ENCODE data around the gene ZNRD2. TPM values are rescaled to one million over a fixed set of nuclear protein-coding genes. Genes with fewer than 3 reads are reported as not detected.
"Not testable (repeated sequence)": the region's sequence is repeated elsewhere in the genome, so short reads cannot be mapped to it uniquely, and the experiment has no call there.

The ZNRD2 gene
- total RNA-seq, result 157 TPM

DNA sequence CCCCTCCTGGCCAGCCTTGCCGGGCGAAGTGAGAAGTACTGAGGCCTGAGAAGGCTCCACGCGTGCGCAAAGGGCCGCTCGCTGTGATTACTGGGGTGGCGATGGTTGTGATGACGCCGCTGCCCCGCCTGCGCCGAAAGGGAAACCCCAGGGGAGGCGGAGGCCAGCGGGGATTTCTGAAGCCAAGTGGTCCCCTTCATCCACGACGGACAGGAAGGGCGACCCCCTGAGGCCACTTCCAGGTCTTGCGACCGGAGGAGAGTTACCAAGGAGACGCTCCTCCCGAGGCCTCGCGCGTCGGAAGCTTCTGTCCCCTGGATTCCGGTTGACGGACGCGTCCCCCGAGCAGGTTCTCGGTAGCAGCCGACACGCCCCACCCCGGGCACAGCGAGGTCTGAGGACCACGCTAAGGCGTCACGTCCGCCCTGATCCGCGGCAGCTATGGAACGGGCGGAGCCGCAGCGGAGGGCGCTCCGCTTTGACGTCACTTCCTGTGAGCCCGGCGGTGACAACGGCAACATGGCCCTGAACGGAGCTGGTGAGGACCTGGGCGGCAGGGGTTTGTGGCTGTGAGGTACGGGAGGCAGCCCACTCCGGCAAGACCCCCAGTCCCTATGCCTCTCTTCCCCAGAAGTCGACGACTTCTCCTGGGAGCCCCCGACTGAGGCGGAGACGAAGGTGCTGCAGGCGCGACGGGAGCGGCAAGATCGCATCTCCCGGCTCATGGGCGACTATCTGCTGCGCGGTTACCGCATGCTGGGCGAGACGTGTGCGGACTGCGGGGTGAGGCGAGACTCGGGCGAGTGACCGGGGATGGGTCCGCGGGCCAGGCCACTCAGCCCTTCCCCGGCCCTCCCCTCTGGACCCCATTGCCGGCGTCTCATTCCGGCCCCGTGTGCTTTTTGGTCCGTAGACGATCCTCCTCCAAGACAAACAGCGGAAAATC is at the start of gene ZNRD2:
Gene ZNRD2 (plus strand): TSS at position 505 of the 946 bp plus-strand sequence. CDS start 15 bp downstream, at position 520.
- Histone ChIP-seq H3K36me3 (no peaks in the 10 kb centered on the region), H3K4me3 (peak within 1 kb of the TSS; percentile 95 to 98), H3K4me1 (peaks cover 30 to 56% of the 10 kb centered on the region in 2 donors), H3K9me3 (no peaks in the 10 kb centered on the region), H3K27me3 (no peaks in the 10 kb centered on the region), H3K27ac (peak within 1 kb of the TSS; percentile 90 to 99)
- intact Hi-C loops (cut with DNase I), result loop anchor here (1.0 to 5.0 kb wide), 3 partner anchors 12 to 188 kb away; partner anchors contain the start of genes LTBP3 and SLC25A45
- TF ChIP-seq CTCF (IDR thresholded peaks at IDR 0.05), result peak; percentile 37 to 46 (median 45)
- DNase-seq (ENCODE audit: low spot score in 2 of 2), result peak; percentile 95 to 99

DNA sequence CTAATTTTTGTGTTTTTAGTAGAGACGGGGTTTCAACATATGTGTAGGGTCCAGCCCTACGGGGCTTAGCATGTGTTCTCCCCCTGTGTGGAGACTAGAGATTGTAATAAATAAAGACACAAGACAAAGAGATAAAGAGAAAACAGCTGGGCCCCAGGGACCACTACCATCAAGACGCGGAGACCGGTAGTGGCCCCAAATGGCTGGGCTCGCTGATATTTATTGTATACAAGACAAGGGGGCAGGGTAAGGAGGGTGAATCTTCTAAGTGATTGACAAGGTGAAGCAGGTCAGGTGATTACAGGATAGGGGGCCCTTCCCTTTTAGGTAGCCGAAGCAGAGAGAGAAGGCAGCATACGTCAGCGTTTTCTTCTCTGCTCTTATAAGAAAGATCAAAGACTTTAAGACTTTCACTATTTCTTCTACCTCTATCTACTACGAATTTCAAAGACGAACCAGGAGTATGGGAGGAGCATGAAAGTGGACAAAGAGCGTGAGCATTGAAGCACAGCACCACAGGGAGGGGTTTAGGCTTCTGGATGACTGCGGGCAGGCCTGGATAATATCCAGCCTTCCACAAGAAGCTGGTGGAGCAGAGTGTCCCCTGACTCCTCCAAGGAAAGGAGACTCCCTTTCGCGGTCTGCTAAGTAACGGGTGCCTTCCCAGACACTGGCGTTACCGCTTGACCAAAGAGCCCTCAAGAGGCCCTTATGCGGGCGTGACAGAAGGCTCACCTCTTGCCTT is 48.3 kb upstream of the ZNRD2 start:
- H3K9me3 ChIP-seq; H3K27ac ChIP-seq; DNase-seq (ENCODE audit: low spot score in 2 of 2); H3K27me3 ChIP-seq; H3K4me3 ChIP-seq; H3K36me3 ChIP-seq: not testable (repeated sequence)
- intact Hi-C loops (cut with DNase I), result loop anchor here (5.0 kb wide), 1 partner anchor 165 kb away; no protein-coding TSS in a partner anchor
- peaks cover 16 to 18% of the 10 kb centered on the region in 2 donors for H3K4me1 ChIP-seq

- Histone ChIP-seq H3K36me3 (peaks cover 18% of the 10 kb centered on the region in 2 donors), H3K4me1 (peaks cover 16 to 18% of the 10 kb centered on the region in 2 donors)
- not testable (repeated sequence) for H3K9me3 ChIP-seq; H3K4me3 ChIP-seq; H3K27me3 ChIP-seq; DNase-seq (ENCODE audit: low spot score in 2 of 2); H3K27ac ChIP-seq
- intact Hi-C loops (cut with DNase I), result loop anchor here (5.0 kb wide), 1 partner anchor 166 kb away; no protein-coding TSS in a partner anchor
Observed at GRCh38 chr11:65522718-65523630, 47.3 kb upstream of the ZNRD2 start.

DNA sequence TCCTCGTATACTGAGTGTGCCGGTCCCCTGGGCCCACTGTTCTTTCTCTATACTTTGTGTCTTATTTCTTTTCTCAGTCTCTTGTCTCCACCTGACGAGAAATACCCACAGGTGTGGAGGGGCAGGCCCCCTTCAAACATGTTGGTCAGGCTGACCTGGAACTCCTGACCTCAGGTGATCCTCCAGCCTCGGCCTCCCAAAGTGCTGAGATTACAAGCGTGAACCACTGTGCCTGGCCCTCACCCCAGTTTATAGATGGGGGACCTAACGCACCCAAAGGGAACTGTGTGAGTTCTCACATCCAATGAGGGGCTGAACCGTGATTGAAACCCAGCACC is 46.7 kb upstream of the ZNRD2 start:
- intact Hi-C loops (cut with DNase I), result loop anchor here (5.0 kb wide), 1 partner anchor 166 kb away; no protein-coding TSS in a partner anchor
- peak overlapping the region in 1 of 2 donors; percentile 60 for H3K4me3 ChIP-seq

DNA sequence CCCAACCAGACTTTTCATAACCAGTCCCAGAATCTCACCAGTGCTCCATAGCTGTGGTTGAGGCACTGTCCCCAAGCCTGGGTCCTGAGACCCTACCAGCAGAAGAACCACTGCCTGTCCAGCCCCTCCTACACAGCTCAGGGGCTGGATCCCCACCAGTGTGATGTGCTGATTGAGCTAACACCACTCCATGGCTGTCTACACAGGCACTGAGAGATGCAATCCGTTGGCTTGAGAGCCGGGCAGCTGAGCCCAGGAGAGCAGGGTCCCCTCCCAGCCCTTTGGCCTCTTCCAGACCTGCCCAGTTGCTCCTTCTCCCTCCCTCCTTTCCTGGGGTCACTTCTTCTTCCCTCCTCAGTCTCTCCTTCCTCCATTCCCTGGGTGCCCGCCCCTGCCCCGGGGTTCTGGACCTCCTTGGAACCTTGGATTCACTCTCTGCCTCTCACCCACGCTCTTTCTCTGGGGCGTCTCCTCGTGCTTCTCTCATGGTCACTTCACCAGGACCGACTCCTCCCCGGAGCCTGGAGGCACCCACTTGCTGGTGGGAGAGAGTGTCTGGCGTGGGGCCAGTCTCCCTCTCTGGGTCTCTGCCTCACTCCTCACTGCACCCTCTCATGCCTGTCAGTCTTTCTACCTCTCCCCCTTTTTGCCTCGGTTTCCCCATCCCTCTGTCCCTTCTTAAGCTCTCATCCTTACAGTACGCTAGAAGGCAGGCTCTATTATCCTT is 46.1 kb upstream of the ZNRD2 start:
- Histone ChIP-seq H3K4me1 (peaks cover 16 to 18% of the 10 kb centered on the region in 2 donors), H3K36me3 (peaks cover 25 to 26% of the 10 kb centered on the region in 2 donors), H3K27me3 (no peaks in the 10 kb centered on the region), H3K27ac (peak overlapping the region; percentile 65 to 82), H3K4me3 (peak overlapping the region; percentile 60 to 70), H3K9me3 (no peaks in the 10 kb centered on the region)
- DNase-seq (ENCODE audit: low spot score in 2 of 2), result no peak
- intact Hi-C loops (cut with DNase I), result loop anchor here (2.0 to 5.0 kb wide), 2 partner anchors 49 to 167 kb away; partner anchors contain the start of gene FAM89B
- no peak for TF ChIP-seq CTCF (IDR thresholded peaks at IDR 0.05)

More for the DNA sequence above, 46.7 kb upstream of the ZNRD2 start:
- Histone ChIP-seq H3K36me3 (peaks cover 20 to 23% of the 10 kb centered on the region in 2 donors), H3K4me1 (peaks cover 16 to 18% of the 10 kb centered on the region in 2 donors)
- DNase-seq (ENCODE audit: low spot score in 2 of 2); H3K27me3 ChIP-seq; H3K27ac ChIP-seq; H3K9me3 ChIP-seq: not testable (repeated sequence)

Data from ascending aorta (tissue), 2 donors.